H9 (cell line): ENCODE data around the gene PLEKHJ1. TPM values are rescaled to one million over a fixed set of nuclear protein-coding genes. Genes with fewer than 3 reads are reported as not detected.

ENCODE experiments used
- DNase-seq: peaks from one replicate; pipeline ENCODE4 v3.0.0-alpha.2; 2017
- H2AFZ ChIP-seq: one replicate; pipeline ENCODE4 v1.6.1; 2013; ENCODE audit warnings: mild to moderate bottlenecking, low read length, control low read depth, moderate library complexity
- H2AK5ac ChIP-seq: 2 replicates; pipeline ENCODE4 v1.6.1; 2013; ENCODE audit warnings: low read length, control low read depth, mixed read lengths; ENCODE audit not compliant: insufficient read length
- H2BK120ac ChIP-seq: one replicate; pipeline ENCODE4 v1.6.1; 2013; ENCODE audit warnings: low read depth, mild to moderate bottlenecking, low read length, control low read depth, inconsistent platforms; ENCODE audit not compliant: poor library complexity, severe bottlenecking
- H2BK12ac ChIP-seq: 2 replicates; pipeline ENCODE4 v1.6.1; 2013; ENCODE audit warnings: low read length, control low read depth, mixed read lengths, low read depth; ENCODE audit not compliant: insufficient read length
- H2BK15ac ChIP-seq: 2 replicates; pipeline ENCODE4 v1.6.1; 2013; ENCODE audit warnings: low read depth, low read length, control low read depth
- H2BK20ac ChIP-seq: one replicate; pipeline ENCODE4 v1.6.1; 2013; ENCODE audit warnings: low read depth, mild to moderate bottlenecking, low read length, control low read depth, inconsistent platforms; ENCODE audit not compliant: poor library complexity, severe bottlenecking
- H2BK5ac ChIP-seq: 2 replicates; pipeline ENCODE4 v1.6.1; 2013; ENCODE audit warnings: low read length, control low read depth, mixed read lengths; ENCODE audit not compliant: insufficient read length
- H3K14ac ChIP-seq: 2 replicates; pipeline ENCODE4 v1.6.1; 2013; ENCODE audit warnings: low read length, control low read depth; ENCODE audit not compliant: insufficient read depth
- H3K18ac ChIP-seq: 2 replicates; pipeline ENCODE4 v1.6.1; 2013; ENCODE audit warnings: low read depth, mild to moderate bottlenecking, mixed read lengths, low read length, control low read depth; ENCODE audit not compliant: insufficient read length
- H3K23ac ChIP-seq: 2 replicates; pipeline ENCODE4 v1.6.1; 2013; ENCODE audit warnings: low read length, control low read depth, mixed read lengths, low read depth; ENCODE audit not compliant: insufficient read length
- H3K23me2 ChIP-seq: 2 replicates; pipeline ENCODE4 v1.6.1; 2013; ENCODE audit warnings: low read depth, mild to moderate bottlenecking, mixed read lengths, low read length, control low read depth; ENCODE audit not compliant: insufficient read length, poor library complexity, severe bottlenecking
- H3K27ac ChIP-seq: 2 replicates; pipeline ENCODE4 v1.5.1; 2013; ENCODE audit warnings: low read length, control low read depth, mixed read lengths, low read depth; ENCODE audit not compliant: insufficient read length
- H3K27me3 ChIP-seq: 2 replicates; pipeline ENCODE4 v1.6.1; 2013; ENCODE audit warnings: low read length, control low read depth, inconsistent platforms; ENCODE audit not compliant: insufficient read depth
- H3K4ac ChIP-seq: 2 replicates; pipeline ENCODE4 v1.6.1; 2013; ENCODE audit warnings: low read depth, mild to moderate bottlenecking, control low read depth, inconsistent platforms, low read length, moderate library complexity
- H3K4me1 ChIP-seq: 2 replicates; pipeline ENCODE4 v1.6.1; 2013; ENCODE audit warnings: low read length, control low read depth, inconsistent platforms; ENCODE audit not compliant: insufficient read depth
- H3K4me2 ChIP-seq: 2 replicates; pipeline ENCODE4 v1.6.1; 2013; ENCODE audit warnings: low read length, control low read depth, mixed read lengths; ENCODE audit not compliant: insufficient read length, insufficient read depth
- H3K56ac ChIP-seq: 2 replicates; pipeline ENCODE4 v1.6.1; 2013; ENCODE audit warnings: low read depth, mild to moderate bottlenecking, mixed read lengths, low read length, control low read depth; ENCODE audit not compliant: insufficient read length
- H3K79me1 ChIP-seq: 2 replicates; pipeline ENCODE4 v1.6.1; 2013; ENCODE audit warnings: low read depth, mild to moderate bottlenecking, moderate library complexity, low read length, control low read depth, inconsistent platforms; ENCODE audit not compliant: insufficient read depth, poor library complexity, severe bottlenecking
- H3K79me2 ChIP-seq: 2 replicates; pipeline ENCODE4 v1.6.1; 2013; ENCODE audit warnings: low read length, control low read depth, inconsistent platforms; ENCODE audit not compliant: insufficient read depth
- H3K9ac ChIP-seq: 2 replicates; pipeline ENCODE4 v1.6.1; 2013; ENCODE audit warnings: low read length, control low read depth, mixed read lengths; ENCODE audit not compliant: insufficient read length; ENCODE audit errors: extremely low read depth
- H3K9me3 ChIP-seq: one replicate; pipeline ENCODE4 v1.6.1; 2013; ENCODE audit warnings: low read depth, low read length, inconsistent platforms; ENCODE audit not compliant: control insufficient read depth
- H3T11ph ChIP-seq: one replicate; pipeline ENCODE4 v1.6.1; 2013; ENCODE audit warnings: mild to moderate bottlenecking, low read length, control low read depth, inconsistent platforms
- H4K20me1 ChIP-seq: one replicate; pipeline ENCODE4 v1.6.1; 2013; ENCODE audit not compliant: control insufficient read depth, insufficient read length, insufficient read depth
- H4K5ac ChIP-seq: 2 replicates; pipeline ENCODE4 v1.6.1; 2013; ENCODE audit warnings: low read depth, mild to moderate bottlenecking, mixed read lengths, low read length, control low read depth; ENCODE audit not compliant: insufficient read length
- H4K8ac ChIP-seq: replicated peaks from 2 replicates; pipeline ENCODE4 v1.6.1; 2013; ENCODE audit warnings: low read length, control low read depth, mixed read lengths, low read depth; ENCODE audit not compliant: insufficient read length
- H4K91ac ChIP-seq: 2 replicates; pipeline ENCODE4 v1.6.1; 2013; ENCODE audit warnings: low read depth, mild to moderate bottlenecking, moderate library complexity, mixed read lengths, low read length, control low read depth; ENCODE audit not compliant: insufficient read length
- H3K27ac Mint-ChIP-seq, 3 experiments: 2 replicates in 2 of 3; 3 replicates in 1 of 3; pipeline ENCODE4 v1.8.0; 2020 to 2021; ENCODE audit warnings: mixed read lengths in 3 of 3, mild to moderate bottlenecking in 1 of 3, moderate library complexity in 1 of 3
- H3K27me3 Mint-ChIP-seq: 2 replicates; pipeline ENCODE4 v1.8.0; 2021; ENCODE audit warnings: low read depth, mild to moderate bottlenecking, moderate library complexity, mixed read lengths
- H3K36me3 Mint-ChIP-seq, 3 experiments: 2 replicates in 2 of 3; 3 replicates in 1 of 3; pipeline ENCODE4 v1.8.0; 2020 to 2021; ENCODE audit warnings: low read depth in 3 of 3, mixed read lengths in 3 of 3; ENCODE audit not compliant: insufficient read depth in 1 of 3
- H3K4me1 Mint-ChIP-seq, 2 experiments: 2 replicates each; pipeline ENCODE4 v1.8.0; 2020; ENCODE audit warnings: mixed read lengths in 2 of 2
- H3K4me3 Mint-ChIP-seq, 2 experiments: 2 replicates in 1 of 2; 3 replicates in 1 of 2; pipeline ENCODE4 v1.8.0; 2020 to 2021; ENCODE audit warnings: mild to moderate bottlenecking in 2 of 2, mixed read lengths in 2 of 2, moderate library complexity in 1 of 2
- H3K9me3 Mint-ChIP-seq, 2 experiments: 2 replicates in 1 of 2; 3 replicates in 1 of 2; pipeline ENCODE4 v1.8.0; 2020; ENCODE audit warnings: mild to moderate bottlenecking in 2 of 2, mixed read lengths in 2 of 2, moderate library complexity in 1 of 2
- CTCF ChIP-seq: fragments of 200-600 bp; sonication (generic); conservative IDR thresholded peaks from 3 replicates; pipeline ENCODE4 v1.8.0; 2021; ENCODE audit warnings: antibody characterized with exemption, mild to moderate bottlenecking
- WGBS: extraction: QIAGEN DNeasy Blood & Tissue Kit; methylation state at CpG from one replicate; pipeline ENCODE4 v1.1.7; 2013; ENCODE audit warnings: missing lambda C conversion rate, low lambda C conversion rate, mixed read lengths; ENCODE audit not compliant: insufficient read length; ENCODE audit errors: extremely low coverage; 5-methylcytosine and 5-hydroxymethylcytosine counted together
- total RNA-seq: library from RNA; stranded (reverse); gene quantifications from 2 replicates; pipeline ENCODE4 v1.2.1, GENCODE V29; 2021

PLEKHJ1 gene
- total RNA-seq, 1 experiment from 2014 or later, result 139 TPM

- H4K20me1 ChIP-seq, result peaks cover 2% of the 10 kb centered on the region
- H3K23me2 ChIP-seq, result peaks cover 4% of the 10 kb centered on the region
- H4K8ac ChIP-seq, result no peak overlapping the region
- H3K79me2 ChIP-seq, result peaks cover 24% of the 10 kb centered on the region; the same call in 1 of the 2 replicates
- no peak overlapping the region for H3K27ac ChIP-seq
- H3K23ac ChIP-seq, result no peak overlapping the region
- H3K4me2 ChIP-seq, result no peak overlapping the region
- no peaks in the 10 kb centered on the region; a peak in 3 of 5 replicates for H3K9me3 Mint-ChIP-seq
- no peak overlapping the region for H4K5ac ChIP-seq
- no peak for DNase-seq
- H3K4ac ChIP-seq, result no peak overlapping the region
- H3K27me3 Mint-ChIP-seq, result peaks cover 2% of the 10 kb centered on the region; the same call in 1 of the 2 replicates
- H3K9me3 ChIP-seq, result no peaks in the 10 kb centered on the region
- H3K27me3 ChIP-seq, result no peaks in the 10 kb centered on the region
- H3K9ac ChIP-seq, result no peak overlapping the region
- TF ChIP-seq CTCF, result no peak
- peak overlapping the region; percentile 89 to 97 (median 96); a peak in 6 of 7 replicates for H3K27ac Mint-ChIP-seq
- H3T11ph ChIP-seq, result no peak overlapping the region
- H3K4me3 Mint-ChIP-seq, result peak overlapping the region; percentile 56 to 71; a peak in 4 of 5 replicates
- H4K91ac ChIP-seq, result no peak overlapping the region
- 0 out of 2 replicates have a peak, but pooled peaks cover 2% of the 10 kb centered on the region for H3K4me1 ChIP-seq
- no peak overlapping the region for H3K18ac ChIP-seq
- H2AK5ac ChIP-seq, result no peak overlapping the region
- H3K4me1 Mint-ChIP-seq, result peaks cover 20 to 25% of the 10 kb centered on the region in 2 experiments
- no peak overlapping the region for H2BK15ac ChIP-seq
- no peak overlapping the region for H2AFZ ChIP-seq
- H2BK20ac ChIP-seq, result no peak overlapping the region
- H2BK12ac ChIP-seq, result no peak overlapping the region
- H2BK5ac ChIP-seq, result no peak overlapping the region
- H3K36me3 Mint-ChIP-seq, result peaks cover 21 to 42% (median 28%) of the 10 kb centered on the region in 3 experiments
- H2BK120ac ChIP-seq, result no peak overlapping the region
- H3K56ac ChIP-seq, result no peak overlapping the region
- WGBS, result no CpG with 5 or more reads among the region's 9 CpGs
- H3K79me1 ChIP-seq, result no peaks in the 10 kb centered on the region
- no peak overlapping the region for H3K14ac ChIP-seq
Measured at GRCh38 chr19:2274185-2274711, 38.1 kb upstream of the PLEKHJ1 start.
